Measurements from ENCODE around the gene RNH1.
A peak's percentile ranks its signal among the peaks of the same experiment; 100 is the strongest.
"Not testable (repeated sequence)": the region's sequence is repeated elsewhere in the genome, so short reads cannot be mapped to it uniquely, and the experiment has no call there.

The RNH1 gene

GRCh38 chr11:520428-521176 lies 13.6 kb upstream of the RNH1 start:
- DNase-seq (ENCODE audit: low read depth in 2 of 2), result no peak

DNA sequence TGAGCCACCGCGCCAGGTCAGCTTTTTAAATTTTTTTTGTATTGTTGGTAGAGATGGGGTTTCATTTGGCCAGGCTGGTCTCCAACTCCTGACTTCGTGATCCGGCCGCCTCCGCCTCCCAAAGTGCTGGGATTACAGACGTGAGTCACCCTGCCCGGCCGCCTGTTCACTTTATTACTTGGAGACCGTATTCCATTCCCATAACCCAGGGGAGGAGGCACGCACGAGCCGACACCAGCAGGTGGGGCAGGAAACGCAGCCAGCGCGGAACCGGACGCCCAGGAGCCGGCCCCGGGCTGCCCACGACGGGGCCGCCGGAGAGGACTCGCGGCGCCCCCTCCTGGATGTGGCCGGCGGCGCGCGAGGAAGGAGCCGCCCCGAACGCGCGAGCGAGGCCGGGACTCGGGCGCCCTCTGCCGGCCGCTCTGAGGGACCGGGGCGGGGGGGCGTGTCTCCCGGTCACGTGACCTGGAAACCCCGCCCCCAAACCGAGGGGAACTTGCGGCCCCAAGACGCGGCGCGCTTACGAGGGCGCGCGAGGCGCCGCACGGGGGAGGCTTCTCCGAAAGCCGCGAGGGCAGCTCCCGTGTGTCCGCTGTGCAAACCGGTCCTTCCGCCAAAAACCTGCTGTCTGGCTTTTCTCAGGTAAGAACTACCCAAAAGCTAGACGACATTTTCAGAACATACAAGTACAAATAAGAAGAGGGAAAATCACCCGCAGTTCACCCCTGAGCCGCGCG lies 11.6 kb upstream of the RNH1 start:
- peak; percentile 79 to 81 for DNase-seq (ENCODE audit: low read depth in 2 of 2)

GRCh38 chr11:516918-517685 lies 10.1 kb upstream of the RNH1 start:
- not testable (repeated sequence) for DNase-seq (ENCODE audit: low read depth in 2 of 2)

DNA sequence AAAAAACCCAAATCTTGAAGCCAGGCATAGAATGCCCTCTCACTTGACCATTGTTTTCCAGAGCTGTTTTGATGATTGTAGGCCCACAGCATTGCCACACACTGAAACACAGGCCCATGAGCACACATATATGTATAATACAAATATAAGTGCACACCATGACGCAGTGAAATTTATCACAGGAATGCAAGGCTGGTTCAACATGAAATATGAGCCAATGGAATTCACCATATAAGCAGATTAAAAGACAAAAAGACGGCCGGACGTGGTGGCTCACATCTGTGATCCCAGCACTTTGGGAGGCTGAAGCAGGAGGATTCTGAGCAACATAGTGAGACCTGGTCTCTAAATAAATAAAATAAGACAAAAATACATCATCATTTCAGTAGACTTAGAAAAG lies 9.4 kb upstream of the RNH1 start:
- DNase-seq (ENCODE audit: low read depth in 2 of 2), result no peak

GRCh38 chr11:515131-515530 lies 8.1 kb upstream of the RNH1 start:
- no peak for DNase-seq (ENCODE audit: low read depth in 2 of 2)

GRCh38 chr11:514606-515005 lies 7.6 kb upstream of the RNH1 start:
- DNase-seq (ENCODE audit: low read depth in 2 of 2), result no peak

DNA sequence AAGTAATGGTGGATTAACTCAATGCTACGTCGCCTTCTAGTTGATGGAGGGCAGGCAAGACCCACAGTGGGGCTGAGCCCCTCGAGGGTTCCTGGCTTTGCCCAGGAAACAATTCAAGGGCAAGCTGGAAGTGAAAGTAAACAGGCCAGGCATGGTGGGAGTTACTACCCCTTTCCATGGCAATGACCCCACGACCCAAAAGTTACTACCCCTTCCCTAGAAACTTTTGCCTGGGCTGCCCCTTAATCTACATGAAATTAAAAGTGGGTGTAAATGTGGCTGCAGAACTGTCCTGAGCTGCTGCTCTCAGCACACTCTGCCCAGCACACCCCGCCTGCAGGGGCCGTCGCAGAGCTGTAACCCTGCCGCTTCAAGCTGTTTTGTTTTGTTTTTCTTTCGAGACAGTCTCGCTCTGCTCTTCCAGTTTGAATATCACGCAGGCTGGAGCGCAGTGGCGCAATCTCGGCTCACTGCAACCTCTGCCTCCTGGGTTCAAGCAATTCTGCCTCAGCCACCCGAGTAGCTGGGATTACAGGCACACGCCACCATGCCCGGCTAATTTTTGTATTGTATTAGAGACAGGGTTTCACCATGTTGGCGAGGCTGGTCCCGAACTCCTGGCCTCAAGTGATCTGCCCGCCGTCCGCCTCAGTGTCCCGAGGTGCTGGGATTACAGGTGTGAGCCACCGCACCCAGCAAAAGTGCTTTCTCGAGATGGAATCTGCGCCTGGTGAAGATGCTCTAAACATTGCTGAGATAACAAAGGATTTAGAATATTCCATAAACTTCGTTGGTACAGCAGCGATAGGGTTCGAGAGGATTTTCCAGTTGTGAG lies 5.9 kb upstream of the RNH1 start:
- DNase-seq (ENCODE audit: low read depth in 2 of 2), result no peak

DNA sequence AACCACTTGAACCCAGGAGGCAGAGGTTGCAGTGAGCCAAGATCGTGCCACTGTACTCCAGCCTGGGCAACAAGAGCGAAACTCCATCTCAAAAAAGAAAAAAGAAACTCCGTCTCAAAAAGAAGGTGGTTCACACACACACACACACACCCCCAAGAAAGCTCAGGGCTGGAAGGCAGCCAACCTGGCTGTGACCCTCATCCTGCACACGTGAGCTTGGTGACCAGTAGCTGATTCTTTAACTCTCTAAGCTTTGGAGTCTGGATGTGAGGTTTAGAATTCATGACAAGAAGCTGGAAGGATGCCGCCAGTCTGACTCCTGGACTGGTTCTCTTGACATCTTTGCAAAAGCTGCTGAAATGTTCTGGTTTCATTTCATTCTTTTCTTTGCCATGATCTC lies 1.9 kb upstream of the RNH1 start:
- no peak for DNase-seq (ENCODE audit: low read depth in 2 of 2)

- DNase-seq (ENCODE audit: low read depth in 2 of 2), result no peak
Observed at GRCh38 chr11:507727-508515, 879 bp upstream of the RNH1 start.

DNA sequence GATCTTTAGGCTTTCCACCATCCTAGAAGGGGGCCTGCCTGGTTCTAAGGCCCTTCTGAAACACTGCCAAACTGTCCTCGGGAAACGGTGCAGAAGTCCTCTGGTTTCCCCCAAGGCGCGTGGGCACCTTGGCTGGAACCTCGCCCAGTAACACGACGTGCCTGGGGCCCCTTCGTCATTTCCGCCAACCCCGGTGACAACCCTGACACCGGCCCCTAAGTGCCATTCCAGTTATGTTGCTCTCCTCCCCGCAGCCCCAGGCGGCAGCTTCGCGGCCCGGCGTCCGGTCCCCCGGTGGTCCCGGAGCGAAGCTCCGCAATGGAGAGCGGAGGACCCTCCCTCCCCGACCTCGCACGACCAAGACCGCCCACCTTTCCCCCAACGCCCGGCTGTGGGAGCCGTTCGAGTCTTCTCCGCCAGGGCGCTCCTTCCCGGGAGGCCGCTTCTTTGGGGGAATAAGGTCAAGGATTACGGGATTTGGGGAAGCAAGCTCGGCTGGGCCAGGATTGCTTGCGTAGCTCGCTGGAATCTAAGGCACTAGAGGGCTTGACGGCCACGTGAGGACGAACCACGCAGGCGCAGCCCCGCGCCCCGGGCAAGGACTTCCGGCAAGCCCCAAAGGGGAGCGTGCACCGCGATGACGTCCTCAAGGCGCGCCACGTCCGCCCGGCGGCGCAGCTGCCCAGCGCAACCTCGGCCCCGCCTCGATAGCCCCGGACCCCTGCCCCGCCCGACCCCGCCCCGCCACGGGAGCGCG lies 626 bp downstream of the RNH1 start:
- peak; percentile 93 to 98 for DNase-seq (ENCODE audit: low read depth in 2 of 2)

DNA sequence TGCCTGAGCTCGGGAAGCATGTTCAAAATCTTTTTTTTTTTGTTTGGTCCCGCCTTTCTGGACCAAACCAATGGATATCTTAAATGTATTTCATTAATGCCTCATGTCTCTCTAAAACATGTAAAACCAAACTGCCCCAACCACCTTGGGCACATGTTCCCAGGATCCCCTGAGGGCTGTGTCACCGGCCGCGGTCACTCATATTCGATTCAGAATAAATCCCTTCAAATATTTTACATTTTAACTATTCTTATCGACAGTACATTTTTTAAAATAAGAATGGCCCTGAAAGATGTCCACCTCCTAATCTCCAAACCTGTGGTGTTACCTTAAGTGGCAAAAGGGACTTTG lies 2.1 kb downstream of the RNH1 start:
- no peak for DNase-seq (ENCODE audit: low read depth in 2 of 2)

DNA sequence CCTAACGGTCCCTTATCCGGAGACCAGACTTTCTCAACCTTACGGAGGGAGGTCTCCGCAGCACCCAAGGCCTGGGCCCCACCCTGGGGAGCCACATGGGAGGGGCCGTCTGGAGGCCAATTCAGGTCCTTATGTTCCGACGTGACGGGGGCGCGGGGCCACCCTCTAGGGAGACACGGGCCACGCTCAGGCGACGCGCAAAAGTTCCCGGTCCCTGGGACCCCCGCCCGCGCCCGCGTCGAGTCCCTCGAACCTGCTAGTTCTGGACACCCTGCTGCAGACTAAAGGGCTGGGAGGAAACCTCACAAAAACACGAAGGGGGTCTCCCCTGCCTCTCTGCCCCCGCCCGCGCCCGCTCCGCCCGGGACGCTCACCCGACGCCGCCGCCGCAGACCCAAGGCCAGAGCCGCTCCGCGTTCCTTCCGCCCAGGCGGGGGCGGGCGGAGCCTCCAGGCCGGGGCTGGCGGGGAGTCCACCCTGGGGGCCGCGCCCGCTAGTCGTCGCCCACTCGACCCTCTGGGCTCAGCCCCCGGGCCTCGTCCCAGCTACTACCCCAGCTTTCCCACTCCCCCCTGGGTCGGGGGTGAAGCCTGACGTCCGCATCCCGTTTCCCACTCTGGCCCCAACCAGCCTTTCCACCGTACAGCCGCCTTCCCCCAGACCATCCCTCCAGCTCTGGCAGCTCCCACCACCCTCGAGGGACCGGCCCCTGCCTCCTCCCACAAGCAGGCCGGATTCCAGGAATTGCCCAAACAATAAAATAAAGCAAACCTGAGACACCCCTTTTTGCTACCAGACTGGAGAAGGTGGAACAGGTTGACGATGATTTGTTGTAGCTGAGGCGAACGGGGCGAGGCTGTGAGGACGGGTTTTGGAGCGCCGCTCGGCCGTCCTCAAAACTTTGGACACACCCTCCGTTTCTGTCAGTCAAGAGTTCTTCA lies 2.7 kb downstream of the RNH1 start:
- no peak for DNase-seq (ENCODE audit: low read depth in 2 of 2)

DNA sequence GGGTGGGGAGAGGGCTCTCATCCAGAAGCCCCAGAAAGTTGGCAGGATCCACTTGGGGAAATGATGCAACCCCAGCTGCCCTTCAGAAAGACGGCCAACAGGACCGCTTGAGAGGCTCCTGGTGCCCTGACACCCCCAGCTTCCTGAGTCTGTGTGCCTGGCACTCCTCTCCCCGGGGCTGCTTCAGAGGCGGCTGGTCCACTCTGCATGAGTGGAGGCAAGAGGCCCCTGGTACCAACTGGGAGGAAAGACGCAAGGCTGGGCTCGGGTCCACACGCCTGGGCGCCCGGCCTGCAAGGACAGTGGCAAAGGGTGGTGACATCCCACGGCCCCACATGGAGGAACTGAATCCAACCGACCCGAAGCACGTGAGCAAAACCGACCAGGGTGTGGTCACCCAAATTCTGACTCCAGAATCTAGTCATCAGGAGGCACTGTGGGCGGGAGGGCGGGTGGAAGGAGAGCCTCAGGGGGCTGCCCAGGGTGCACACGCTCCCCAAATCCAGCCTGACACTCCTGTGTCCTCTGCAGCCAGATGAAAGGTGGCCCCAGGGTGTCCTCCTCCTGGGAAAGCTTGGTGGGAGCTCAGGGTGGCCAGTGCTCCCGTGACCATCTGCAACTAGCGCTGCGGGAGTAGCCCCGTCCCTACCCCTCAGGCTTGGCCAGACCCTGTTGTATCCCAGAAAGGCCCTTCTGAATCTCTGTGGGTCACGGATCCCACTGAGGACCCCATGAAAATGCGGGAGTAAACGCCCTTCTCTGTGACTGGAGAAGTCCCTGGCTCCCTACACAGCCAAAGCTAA lies 3.7 kb downstream of the RNH1 start:
- no peak for DNase-seq (ENCODE audit: low read depth in 2 of 2)

DNA sequence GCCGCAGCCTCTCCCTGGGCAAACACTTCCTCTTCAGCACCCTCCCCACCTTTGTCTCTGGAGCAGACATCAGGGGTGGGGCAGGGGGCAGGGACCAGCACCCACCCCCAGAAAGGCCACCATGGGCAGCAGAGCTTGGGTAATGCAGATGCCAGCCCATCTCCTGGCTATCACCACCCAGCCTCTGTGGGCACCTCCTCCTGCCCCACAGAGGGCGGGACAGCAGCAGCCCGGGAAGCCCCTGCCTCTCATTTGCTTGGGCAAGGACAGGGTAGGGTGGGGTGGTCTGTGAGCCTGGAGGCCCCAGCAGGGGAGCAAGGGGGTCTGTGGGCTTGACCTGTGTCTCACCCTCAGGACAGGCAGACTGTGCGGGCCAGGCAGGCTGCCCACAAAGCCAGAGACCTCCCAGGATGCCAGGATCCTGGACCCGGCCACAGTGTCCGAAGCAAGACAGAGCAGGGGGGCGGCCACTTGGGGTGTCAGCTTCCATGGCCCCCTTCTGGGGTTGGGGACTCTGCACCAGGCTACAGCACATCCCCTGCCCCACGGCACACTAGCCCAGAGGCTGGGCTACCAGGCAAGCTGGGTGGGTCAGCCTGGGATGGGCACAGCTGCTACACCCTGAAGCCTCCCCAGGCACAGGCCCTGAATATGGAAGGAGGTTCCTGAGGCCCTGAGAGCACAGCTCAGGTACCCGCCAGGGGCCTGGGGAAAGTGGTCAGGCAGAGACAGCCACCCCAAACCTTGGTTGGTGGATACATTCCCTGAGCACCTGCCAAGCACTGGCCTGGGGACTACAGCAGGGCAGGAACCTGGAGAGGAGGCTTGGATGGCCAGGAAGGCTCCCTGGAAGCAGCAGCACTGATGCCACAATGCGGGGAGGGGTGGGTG lies 4.5 kb downstream of the RNH1 start:
- no peak for DNase-seq (ENCODE audit: low read depth in 2 of 2)

- DNase-seq (ENCODE audit: low read depth in 2 of 2), result no peak
Observed at GRCh38 chr11:501683-502287, 5.3 kb downstream of the RNH1 start.

DNA sequence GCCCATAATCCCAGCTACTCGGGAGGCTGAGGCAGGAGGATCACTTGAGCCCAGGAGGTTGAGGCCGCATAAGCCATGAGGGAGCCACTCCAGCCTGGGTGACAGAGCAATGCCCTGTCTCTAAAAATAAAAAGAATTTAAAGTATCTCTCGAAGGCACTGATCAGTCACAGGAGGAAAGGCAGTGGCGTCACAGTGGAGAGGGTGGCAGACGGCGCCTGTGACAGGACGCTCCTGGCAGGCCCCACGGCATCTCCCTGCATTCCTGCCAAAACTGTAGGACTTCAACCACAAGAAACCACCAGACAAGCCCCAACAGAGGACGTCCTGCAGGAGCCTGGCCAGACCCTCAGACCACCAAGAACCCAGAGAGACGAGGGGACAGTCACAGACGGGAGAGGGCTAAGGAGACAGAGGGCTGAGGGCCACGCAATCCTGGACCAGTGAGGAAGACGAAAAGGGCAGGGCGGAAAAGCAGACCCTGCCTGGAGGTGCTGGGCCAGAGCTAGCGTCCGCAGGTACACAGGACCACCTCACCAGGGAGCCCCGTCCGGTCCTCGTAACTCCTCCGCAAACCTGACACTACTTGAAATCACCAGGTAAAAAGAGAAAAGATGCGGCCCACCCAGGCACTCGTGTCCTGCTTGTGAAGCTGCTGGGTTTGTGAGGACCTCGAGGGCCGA lies 5.9 kb downstream of the RNH1 start:
- no peak for DNase-seq (ENCODE audit: low read depth in 2 of 2)
